Measurements from ENCODE around the gene HCST. TPM values are rescaled to one million over a fixed set of nuclear protein-coding genes. Genes with fewer than 3 reads are reported as not detected.

Gene HCST
- total RNA-seq, 1 experiment from 2014 or later = not detected

DNA sequence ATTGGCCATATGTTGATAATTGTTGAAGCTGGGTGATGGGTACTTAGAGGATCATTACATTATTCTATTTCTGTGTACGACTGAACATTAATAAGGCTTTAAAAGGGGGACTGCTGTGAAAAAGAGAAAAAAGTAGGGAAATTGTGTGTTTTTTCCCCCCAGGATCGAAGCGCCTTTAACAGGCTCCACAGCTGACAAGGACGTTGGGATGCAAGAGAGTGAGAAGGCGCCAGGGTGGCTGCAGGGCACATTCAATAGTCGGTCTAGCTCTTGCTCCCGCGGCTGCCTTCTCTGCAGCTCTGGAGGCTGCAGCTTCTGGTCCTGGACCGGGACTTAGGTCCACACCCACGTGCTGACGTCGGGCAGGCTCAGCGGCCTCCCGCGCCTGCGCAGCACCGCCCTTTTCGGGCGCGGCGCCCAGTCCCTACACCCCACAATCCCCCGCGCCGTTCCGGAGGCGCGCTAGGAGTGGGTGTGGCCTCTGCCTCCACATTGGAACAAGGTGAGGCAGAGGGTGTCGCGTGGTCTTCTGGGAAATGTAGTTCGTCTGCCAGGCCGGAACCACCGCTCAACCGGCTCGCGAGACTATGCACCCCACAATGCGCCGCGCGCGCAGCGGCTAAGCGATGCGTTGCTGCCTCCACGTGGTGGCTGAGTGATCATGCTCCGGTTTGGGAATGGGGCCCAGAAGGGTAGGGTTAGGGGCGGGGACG lies 29.0 kb downstream of the HCST start:
- peak; percentile 99 for DNase-seq (ENCODE audit: low spot score)
- in situ Hi-C loops (cut with HindIII; ENCODE audit: low sequenced_read_pairs) = no loop called here

- in situ Hi-C loops (cut with HindIII; ENCODE audit: low sequenced_read_pairs) = no loop called here
- no peak for DNase-seq (ENCODE audit: low spot score)
These were observed 29.5 kb downstream of the HCST start for GRCh38 chr19:35931874-35932202.

DNA sequence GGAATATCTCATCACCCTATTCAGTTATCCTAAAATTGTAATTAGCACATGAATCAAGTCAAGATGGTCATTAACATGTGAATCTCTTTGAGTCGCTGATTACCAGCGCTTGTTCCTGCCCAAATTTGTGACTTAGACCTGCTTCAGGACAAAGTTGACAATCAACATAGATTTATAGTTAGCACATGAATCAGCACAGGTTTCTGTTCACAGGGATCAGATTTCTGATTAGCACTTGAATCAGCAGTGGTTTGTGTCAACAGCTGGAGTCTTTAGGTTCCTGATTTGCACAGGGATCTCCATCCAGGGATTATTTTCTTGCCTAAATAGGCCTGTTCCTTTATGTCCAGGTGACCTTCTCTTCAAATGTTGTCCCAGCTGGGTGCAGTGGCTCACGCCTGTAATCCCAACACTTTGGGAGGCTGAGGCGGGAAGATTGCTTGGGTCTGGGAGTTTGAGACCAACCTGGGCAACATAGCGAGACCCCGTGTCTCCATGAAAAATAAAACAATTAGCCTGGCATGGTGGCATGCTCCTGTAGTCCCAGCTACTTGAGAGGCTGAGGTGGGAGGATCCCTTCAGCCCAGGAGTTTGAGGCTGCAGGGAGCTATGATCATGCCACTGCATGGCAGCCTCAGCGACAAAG lies 30.1 kb downstream of the HCST start:
- in situ Hi-C loops (cut with HindIII; ENCODE audit: low sequenced_read_pairs) = no loop called here
- DNase-seq (ENCODE audit: low spot score) = no peak

GRCh38 chr19:35935911-35936737 lies 33.8 kb downstream of the HCST start, which contains the start of gene LRFN3:
TSS of gene LRFN3 (plus strand) at chr19:35936374. CDS start at chr19:35939426, 3,052 bp downstream.
- peak; percentile 87 for DNase-seq (ENCODE audit: low spot score)
- in situ Hi-C loops (cut with HindIII; ENCODE audit: low sequenced_read_pairs) = no loop called here

DNA sequence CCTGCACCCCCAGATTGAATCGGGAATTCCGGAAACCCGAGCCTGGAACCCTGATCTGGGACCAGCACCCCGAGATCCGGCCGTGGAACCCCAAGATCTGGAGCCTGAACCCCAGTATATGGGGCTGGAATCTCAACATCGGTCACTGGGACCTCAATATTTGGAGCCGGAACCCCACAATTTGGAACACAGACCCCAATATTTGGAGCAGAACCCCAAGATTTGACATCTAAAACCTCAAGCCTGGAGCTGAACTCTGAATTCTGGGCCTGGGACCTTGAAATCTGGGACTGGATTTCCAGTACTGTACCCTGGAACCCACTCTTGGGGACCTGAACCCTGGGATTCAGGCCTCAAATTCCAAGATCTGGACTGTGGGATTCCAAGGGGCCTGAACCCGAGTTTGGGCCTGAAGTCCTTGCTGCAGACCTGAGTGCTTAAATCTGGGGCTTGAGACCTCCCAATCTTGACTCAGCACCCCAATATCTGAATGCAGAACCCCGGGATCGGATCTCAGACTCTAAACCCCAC lies 34.5 kb downstream of the HCST start:
- in situ Hi-C loops (cut with HindIII; ENCODE audit: low sequenced_read_pairs) = no loop called here
- no peak for DNase-seq (ENCODE audit: low spot score)

DNA sequence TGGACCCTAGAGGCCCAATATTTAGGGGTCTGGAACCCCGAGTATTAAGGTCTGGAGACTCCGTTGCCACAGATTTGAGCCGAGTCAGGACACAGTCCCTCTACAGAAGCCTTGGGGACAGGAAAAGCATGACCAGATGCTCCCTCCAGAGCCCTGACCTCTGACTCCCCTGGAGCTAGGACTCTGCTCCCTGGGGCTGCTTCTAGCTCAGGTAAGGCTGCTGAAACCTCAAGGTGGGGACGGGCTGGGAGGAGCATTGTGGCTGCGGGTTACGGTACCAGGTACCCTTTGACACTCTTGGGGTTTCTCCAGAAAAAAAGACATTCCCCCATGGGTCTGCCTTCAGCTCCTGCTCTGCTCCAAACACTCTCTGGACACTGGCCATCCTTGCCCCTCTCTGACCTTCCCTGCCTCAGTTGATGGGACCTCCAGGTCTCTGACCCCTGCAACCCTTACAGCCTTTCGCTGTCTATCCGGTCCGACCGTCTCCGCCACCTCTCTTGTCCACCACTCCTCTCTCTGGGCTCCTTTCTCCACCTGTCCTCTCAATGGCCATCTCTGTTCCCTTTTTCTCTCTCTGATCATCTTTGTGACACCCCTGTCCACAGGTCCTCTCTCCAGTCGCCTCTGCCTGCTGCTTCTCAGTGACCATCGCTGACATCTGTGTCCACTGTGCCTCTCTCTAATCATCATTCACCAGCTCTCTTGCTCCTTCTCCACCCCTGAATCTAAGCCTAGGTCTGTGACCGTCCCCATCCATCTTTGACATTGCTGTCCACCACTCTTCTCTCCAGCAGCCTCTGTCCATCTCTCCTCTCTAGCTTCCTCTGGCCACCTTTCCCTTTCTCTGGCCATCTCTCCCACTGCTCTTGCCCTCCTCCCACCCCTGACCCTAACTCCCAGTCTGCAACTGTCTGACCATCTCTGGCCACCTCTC lies 35.3 kb downstream of the HCST start:
- in situ Hi-C loops (cut with HindIII; ENCODE audit: low sequenced_read_pairs) = no loop called here
- DNase-seq (ENCODE audit: low spot score) = no peak

DNA sequence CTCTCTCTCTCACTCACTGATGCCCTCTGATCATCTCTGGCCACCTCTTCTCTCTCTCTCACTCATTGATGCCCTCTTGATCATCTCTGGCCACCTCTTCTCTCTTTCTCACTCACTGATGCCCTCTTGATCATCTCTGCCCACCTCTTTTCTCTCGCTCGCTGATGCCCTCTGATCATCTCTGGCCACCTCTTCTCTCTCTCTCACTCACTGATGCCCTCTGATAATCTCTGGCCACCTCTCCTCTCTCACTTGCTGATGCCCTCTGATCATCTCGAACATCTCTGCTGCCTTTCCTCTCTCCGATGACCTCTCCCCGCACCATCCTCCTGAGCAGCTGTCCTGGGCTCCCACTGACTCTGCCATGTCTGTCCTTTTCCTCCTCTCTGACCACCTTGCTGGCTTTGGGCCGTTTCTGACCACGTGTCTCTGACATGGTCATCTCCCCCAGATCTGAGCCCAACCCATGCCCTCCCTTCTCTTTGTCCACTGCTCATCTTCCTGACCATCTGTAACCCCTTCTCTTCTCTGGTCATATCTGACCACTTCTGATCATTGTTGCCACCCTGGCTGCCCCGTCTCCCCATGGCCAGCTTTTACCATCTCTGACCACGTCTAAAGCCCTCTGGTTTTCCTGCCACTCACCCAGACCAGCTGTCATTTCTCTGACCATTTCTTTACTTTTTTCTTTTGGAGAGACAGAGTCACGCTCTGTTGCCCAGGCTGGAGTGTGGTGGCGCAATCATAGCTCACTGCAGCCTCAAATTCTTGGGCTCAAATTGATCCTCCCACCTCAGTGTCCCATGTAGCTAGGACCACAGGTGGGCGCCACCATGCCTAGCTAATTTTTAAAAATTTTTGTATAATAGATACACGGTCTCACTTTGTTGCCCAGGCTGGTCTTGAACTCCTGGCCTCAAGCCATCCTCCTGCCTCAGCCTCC lies 36.2 kb downstream of the HCST start:
- DNase-seq (ENCODE audit: low spot score) = peak; percentile 43
- in situ Hi-C loops (cut with HindIII; ENCODE audit: low sequenced_read_pairs) = no loop called here

DNA sequence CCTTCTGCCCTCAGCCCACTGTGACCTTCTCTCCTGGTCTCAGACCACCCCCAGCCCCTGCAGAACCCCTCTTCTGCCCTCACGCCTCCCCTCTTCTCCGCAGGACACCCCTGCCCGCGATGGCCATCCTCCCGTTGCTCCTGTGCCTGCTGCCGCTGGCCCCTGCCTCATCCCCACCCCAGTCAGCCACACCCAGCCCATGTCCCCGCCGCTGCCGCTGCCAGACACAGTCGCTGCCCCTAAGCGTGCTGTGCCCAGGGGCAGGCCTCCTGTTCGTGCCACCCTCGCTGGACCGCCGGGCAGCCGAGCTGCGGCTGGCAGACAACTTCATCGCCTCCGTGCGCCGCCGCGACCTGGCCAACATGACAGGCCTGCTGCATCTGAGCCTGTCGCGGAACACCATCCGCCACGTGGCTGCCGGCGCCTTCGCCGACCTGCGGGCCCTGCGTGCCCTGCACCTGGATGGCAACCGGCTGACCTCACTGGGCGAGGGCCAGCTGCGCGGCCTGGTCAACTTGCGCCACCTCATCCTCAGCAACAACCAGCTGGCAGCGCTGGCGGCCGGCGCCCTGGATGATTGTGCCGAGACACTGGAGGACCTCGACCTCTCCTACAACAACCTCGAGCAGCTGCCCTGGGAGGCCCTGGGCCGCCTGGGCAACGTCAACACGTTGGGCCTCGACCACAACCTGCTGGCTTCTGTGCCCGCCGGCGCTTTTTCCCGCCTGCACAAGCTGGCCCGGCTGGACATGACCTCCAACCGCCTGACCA lies 37.2 kb downstream of the HCST start:
- in situ Hi-C loops (cut with HindIII; ENCODE audit: low sequenced_read_pairs) = no loop called here
- no peak for DNase-seq (ENCODE audit: low spot score)

GRCh38 chr19:35940078-35940775 lies 37.9 kb downstream of the HCST start:
- in situ Hi-C loops (cut with HindIII; ENCODE audit: low sequenced_read_pairs) = no loop called here

DNA sequence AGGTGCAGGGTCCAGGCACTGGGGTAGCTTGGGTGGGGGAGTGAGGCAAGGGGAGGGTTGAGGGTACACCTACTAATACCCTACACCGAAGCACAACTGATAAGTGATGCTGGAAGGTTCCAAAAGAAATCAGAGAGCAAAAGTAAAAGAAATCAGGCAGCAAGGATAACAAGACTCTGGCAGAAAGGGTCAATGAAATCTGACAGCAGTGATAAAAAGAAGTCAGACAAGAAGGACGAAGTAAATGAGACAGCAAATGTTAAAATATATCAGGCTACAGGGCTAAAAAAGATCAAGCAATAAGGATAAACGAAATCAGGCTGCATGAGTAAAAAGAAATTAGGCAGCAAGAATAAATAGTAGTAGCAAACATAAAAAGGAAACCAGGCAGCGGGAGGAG lies 38.5 kb downstream of the HCST start:
- DNase-seq (ENCODE audit: low spot score) = no peak
- in situ Hi-C loops (cut with HindIII; ENCODE audit: low sequenced_read_pairs) = no loop called here

More at GRCh38 chr19:35940078-35940775, 37.9 kb downstream of the HCST start:
- no peak for DNase-seq (ENCODE audit: low spot score)

- in situ Hi-C loops (cut with HindIII; ENCODE audit: low sequenced_read_pairs) = no loop called here
- DNase-seq (ENCODE audit: low spot score) = no peak
These were observed 39.9 kb downstream of the HCST start for GRCh38 chr19:35942235-35942634.

- DNase-seq (ENCODE audit: low spot score) = no peak
- in situ Hi-C loops (cut with HindIII; ENCODE audit: low sequenced_read_pairs) = no loop called here
These were observed 41.3 kb downstream of the HCST start for GRCh38 chr19:35943321-35944301.

GRCh38 chr19:35944556-35944955 lies 42.2 kb downstream of the HCST start:
- no peak for DNase-seq (ENCODE audit: low spot score)
- in situ Hi-C loops (cut with HindIII; ENCODE audit: low sequenced_read_pairs) = no loop called here

- in situ Hi-C loops (cut with HindIII; ENCODE audit: low sequenced_read_pairs) = no loop called here
- DNase-seq (ENCODE audit: low spot score) = no peak
These were observed 42.9 kb downstream of the HCST start for GRCh38 chr19:35945121-35945790.

- in situ Hi-C loops (cut with HindIII; ENCODE audit: low sequenced_read_pairs) = no loop called here
- no peak for DNase-seq (ENCODE audit: low spot score)
These were observed 43.9 kb downstream of the HCST start for GRCh38 chr19:35946203-35946602.
